Chondrocyte (in vitro differentiated cells): ENCODE data around the gene TWIST2. TPM values are rescaled to one million over a fixed set of nuclear protein-coding genes. Genes with fewer than 3 reads are reported as not detected.
A peak's percentile ranks its signal among the peaks of the same experiment; 100 is the strongest.

Source experiments
- DNase-seq: peaks from one replicate; pipeline ENCODE4 v3.0.0; 2021; ENCODE audit warnings: mixed read lengths, low spot score
- H3K27ac Mint-ChIP-seq: one replicate; pipeline ENCODE4 v1.8.0; 2021; ENCODE audit warnings: mild to moderate bottlenecking, moderate library complexity, mixed read lengths; ENCODE audit not compliant: unreplicated experiment
- H3K27me3 Mint-ChIP-seq: 2 replicates; pipeline ENCODE4 v1.8.0; 2021; ENCODE audit warnings: low read depth, mixed read lengths
- H3K36me3 Mint-ChIP-seq: 2 replicates; pipeline ENCODE4 v1.8.0; 2021; ENCODE audit warnings: low read depth, mixed read lengths
- H3K4me1 Mint-ChIP-seq: 2 replicates; pipeline ENCODE4 v1.8.0; 2021; ENCODE audit warnings: low read depth, mild to moderate bottlenecking, mixed read lengths
- H3K4me3 Mint-ChIP-seq: one replicate; pipeline ENCODE4 v1.8.0; 2021; ENCODE audit warnings: mild to moderate bottlenecking, moderate library complexity, mixed read lengths; ENCODE audit not compliant: unreplicated experiment
- H3K9me3 Mint-ChIP-seq: 2 replicates; pipeline ENCODE4 v1.8.0; 2021; ENCODE audit warnings: low read depth, mixed read lengths
- CTCF ChIP-seq: fragments of 200-600 bp; sonication (generic); IDR thresholded peaks from 2 replicates; pipeline ENCODE4 v1.5.0; 2021; ENCODE audit warnings: antibody characterized with exemption, mild to moderate bottlenecking, moderate library complexity
- total RNA-seq: library from RNA; stranded (reverse); gene quantifications from 3 replicates; pipeline ENCODE4 v1.2.1, GENCODE V29; 2021

TWIST2 gene
- total RNA-seq, 1 donor from 2014 or later: 2.4 TPM

GRCh38 chr2:238913931-238914647, 66.2 kb downstream of the TWIST2 start:
- no peak overlapping the region for H3K27ac Mint-ChIP-seq
- no peaks in the 10 kb centered on the region for H3K27me3 Mint-ChIP-seq
- peaks cover 12% of the 10 kb centered on the region for H3K4me1 Mint-ChIP-seq
- no peak for TF ChIP-seq CTCF
- no peak overlapping the region for H3K4me3 Mint-ChIP-seq
- DNase-seq: peak; percentile 80
- peaks cover 4% of the 10 kb centered on the region for H3K36me3 Mint-ChIP-seq
- no peaks in the 10 kb centered on the region for H3K9me3 Mint-ChIP-seq

GRCh38 chr2:238914648-238915015, 66.7 kb downstream of the TWIST2 start:
- no peak overlapping the region for H3K4me3 Mint-ChIP-seq
- no peaks in the 10 kb centered on the region for H3K9me3 Mint-ChIP-seq
- DNase-seq: peak; percentile 60
- H3K27me3 Mint-ChIP-seq: no peaks in the 10 kb centered on the region
- peaks cover 4% of the 10 kb centered on the region for H3K36me3 Mint-ChIP-seq
- TF ChIP-seq CTCF: no peak
- H3K27ac Mint-ChIP-seq: no peak overlapping the region
- peaks cover 12% of the 10 kb centered on the region for H3K4me1 Mint-ChIP-seq

GRCh38 chr2:238915196-238915595, 67.3 kb downstream of the TWIST2 start:
- no peak for TF ChIP-seq CTCF
- Mint-ChIP-seq H3K27me3 (peaks cover under 1% of the 10 kb centered on the region), H3K4me3 (no peak overlapping the region), H3K4me1 (peaks cover 7% of the 10 kb centered on the region), H3K27ac (no peak overlapping the region), H3K36me3 (peaks cover 4% of the 10 kb centered on the region), H3K9me3 (no peaks in the 10 kb centered on the region)
- no peak for DNase-seq

DNA sequence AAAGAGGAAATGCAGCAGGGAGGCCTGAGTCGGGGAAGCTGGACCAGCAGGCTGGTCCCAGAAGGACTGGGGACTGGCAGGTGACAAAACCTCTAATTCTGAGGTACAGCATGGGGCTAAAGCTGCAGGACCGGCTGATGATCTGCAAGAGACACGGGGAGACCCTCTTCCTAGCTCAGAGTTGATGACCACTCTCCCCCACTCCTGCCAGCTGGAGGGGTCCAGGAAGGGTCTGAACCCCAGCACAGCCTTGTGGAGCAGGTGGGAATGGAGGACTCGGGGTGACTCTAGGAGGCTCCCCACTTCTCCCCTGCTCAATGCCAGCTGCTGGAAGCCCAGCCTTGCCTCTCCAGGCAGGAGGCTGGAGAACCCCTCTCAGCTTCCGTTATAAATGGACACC, 67.7 kb downstream of the TWIST2 start:
- Mint-ChIP-seq H3K27me3 (peaks cover 4% of the 10 kb centered on the region), H3K36me3 (peaks cover 4% of the 10 kb centered on the region), H3K4me3 (no peak overlapping the region), H3K27ac (no peak overlapping the region), H3K9me3 (no peaks in the 10 kb centered on the region), H3K4me1 (peaks cover 4% of the 10 kb centered on the region)
- no peak for TF ChIP-seq CTCF
- peak; percentile 49 for DNase-seq

DNA sequence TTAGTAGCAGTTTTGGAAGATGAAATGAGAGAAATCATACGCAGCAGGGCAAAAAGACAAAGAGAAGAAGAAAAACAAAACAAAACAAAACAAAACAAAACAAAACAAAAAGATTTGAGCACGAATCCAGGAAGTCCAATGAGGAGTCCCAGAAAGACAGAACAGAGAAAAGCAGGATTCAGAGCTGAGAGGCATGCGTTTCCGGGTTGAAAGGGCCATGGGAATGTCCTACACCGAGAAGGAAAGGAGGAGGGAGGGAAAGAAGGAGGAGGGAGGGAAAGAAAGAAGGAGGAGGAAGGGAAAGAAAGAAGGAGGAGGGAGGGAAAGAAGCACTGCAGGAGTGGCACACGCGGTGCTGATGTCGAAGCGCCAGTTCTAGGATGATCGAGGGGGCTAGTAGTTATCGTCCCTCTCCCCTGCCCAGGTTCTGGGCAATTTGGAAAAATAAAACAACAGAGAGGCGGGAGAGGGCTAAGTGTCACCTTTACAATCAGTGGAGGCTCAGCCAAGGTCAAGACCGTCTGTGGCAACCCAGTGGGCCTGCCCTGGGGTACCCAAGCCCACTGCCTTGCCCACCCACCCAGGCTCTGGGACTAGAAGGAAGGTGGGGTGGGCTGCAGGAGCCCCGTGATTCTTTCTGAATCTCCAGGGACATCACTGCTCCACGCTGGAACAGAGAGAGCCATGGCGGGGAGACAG, 68.4 kb downstream of the TWIST2 start:
- no peak overlapping the region for H3K27ac Mint-ChIP-seq
- DNase-seq: no peak
- H3K27me3 Mint-ChIP-seq: peaks cover 7% of the 10 kb centered on the region
- no peaks in the 10 kb centered on the region for H3K9me3 Mint-ChIP-seq
- H3K36me3 Mint-ChIP-seq: peaks cover 4% of the 10 kb centered on the region
- H3K4me1 Mint-ChIP-seq: peaks cover 4% of the 10 kb centered on the region
- TF ChIP-seq CTCF: no peak
- H3K4me3 Mint-ChIP-seq: no peak overlapping the region
